DOHH2 (cell line): ENCODE results near the gene TTC23L.
"Not testable (repeated sequence)": the region's sequence is repeated elsewhere in the genome, so short reads cannot be mapped to it uniquely, and the experiment has no call there.

Source experiments
- EZH2phosphoT487 ChIP-seq: fragments of 200-600 bp; sonication (generic); IDR thresholded peaks from 2 replicates; pipeline ENCODE4 v1.6.1; 2017; ENCODE audit warnings: borderline replicate concordance, mild to moderate bottlenecking, antibody characterized with exemption, low read length, moderate library complexity, mixed read lengths
- TF ChIP-seq, protein P1 (sequence below): fragments of 200-600 bp; sonication (generic); IDR thresholded peaks from one replicate; pipeline ENCODE4 v1.5.1; 2014; ENCODE audit warnings: antibody characterized with exemption, mild to moderate bottlenecking, low read depth, low read length; ENCODE audit not compliant: poor library complexity, severe bottlenecking

GRCh38 chr5:34923256-34923655, 84.3 kb downstream of the TTC23L start:
- TF ChIP-seq, protein P1, sequence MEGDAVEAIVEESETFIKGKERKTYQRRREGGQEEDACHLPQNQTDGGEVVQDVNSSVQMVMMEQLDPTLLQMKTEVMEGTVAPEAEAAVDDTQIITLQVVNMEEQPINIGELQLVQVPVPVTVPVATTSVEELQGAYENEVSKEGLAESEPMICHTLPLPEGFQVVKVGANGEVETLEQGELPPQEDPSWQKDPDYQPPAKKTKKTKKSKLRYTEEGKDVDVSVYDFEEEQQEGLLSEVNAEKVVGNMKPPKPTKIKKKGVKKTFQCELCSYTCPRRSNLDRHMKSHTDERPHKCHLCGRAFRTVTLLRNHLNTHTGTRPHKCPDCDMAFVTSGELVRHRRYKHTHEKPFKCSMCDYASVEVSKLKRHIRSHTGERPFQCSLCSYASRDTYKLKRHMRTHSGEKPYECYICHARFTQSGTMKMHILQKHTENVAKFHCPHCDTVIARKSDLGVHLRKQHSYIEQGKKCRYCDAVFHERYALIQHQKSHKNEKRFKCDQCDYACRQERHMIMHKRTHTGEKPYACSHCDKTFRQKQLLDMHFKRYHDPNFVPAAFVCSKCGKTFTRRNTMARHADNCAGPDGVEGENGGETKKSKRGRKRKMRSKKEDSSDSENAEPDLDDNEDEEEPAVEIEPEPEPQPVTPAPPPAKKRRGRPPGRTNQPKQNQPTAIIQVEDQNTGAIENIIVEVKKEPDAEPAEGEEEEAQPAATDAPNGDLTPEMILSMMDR = not testable (repeated sequence)
- TF ChIP-seq EZH2phosphoT487 = not testable (repeated sequence)
